GM10847 (cell line): ENCODE results near the gene ST6GALNAC6.

Source experiments
- POLR2A ChIP-seq: IDR thresholded peaks from 2 replicates; pipeline ENCODE4 v1.6.1; 2011; ENCODE audit not compliant: insufficient read length; ENCODE audit errors: extremely low read depth

The ST6GALNAC6 gene

GRCh38 chr9:127937388-127938297, 38.2 kb upstream of the ST6GALNAC6 start, which contains the start of gene DPM2:
Gene DPM2 (minus strand): TSS chr9:127937854. CDS start chr9:127937820, 34 bp downstream.
- TF ChIP-seq POLR2A, result peak; percentile 76

GRCh38 chr9:127937056-127937387, 37.6 kb upstream of the ST6GALNAC6 start:
- no peak for TF ChIP-seq POLR2A

- no peak for TF ChIP-seq POLR2A
Measured at GRCh38 chr9:127936347-127936852, 37.0 kb upstream of the ST6GALNAC6 start.

GRCh38 chr9:127935765-127936221, 36.4 kb upstream of the ST6GALNAC6 start:
- no peak for TF ChIP-seq POLR2A

- TF ChIP-seq POLR2A, result no peak
Measured at GRCh38 chr9:127934986-127935385, 35.6 kb upstream of the ST6GALNAC6 start.

DNA sequence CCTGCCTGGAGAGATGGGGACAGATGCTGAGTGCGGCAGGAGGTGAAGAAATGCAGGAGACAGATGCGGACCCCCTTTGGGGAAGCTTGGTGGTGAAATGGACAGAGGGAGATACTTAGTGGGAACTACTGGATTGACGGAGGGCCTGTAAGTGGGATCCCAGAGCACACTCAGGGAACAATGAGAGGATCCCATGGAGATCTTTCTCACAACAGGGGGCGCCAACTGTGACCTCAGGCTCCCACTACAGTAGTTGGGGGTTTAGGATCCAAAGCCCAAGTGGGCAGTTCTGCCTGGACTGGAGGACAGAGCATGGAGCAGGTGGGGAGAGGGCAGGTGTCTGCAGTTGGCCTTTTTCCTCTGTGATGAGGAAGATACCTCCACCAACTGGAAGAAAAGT, 34.8 kb upstream of the ST6GALNAC6 start:
- no peak for TF ChIP-seq POLR2A

DNA sequence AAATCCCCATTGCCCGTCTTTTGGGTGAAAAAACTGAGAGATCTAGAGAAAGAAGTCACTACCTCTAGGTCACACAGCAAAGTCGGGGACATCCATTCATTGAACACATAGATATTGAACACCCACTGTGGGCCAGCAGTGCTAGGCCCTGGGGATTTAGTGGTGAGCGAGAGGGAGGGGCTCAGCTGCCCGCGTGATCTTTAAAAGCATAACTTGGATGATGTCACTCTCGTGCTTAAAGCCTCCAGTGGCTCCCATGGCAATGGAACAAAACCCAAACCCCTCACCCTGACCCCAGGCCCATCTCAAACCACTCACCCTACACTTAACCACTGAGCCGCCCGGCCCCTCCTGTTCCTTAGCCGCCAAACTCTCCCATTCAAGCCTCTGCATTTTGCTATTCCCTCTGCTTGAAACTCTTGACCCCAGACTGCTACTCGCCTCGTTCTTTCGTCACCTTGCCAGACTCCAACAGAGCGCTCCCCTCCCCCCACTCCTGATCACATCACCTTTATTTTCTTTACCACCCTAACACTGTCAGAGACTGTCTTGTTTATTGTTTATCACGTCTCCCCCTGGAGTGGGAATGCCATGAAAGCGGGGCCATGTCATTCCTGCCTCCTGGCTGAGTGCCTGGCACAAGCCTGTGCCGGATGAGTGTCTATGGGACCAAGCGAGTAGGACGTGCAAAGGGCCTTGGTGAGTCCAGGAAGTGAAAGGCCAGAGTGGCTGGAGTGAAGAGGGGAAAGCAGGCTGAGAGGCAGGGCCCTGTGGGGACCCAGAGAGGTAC, 31.9 kb upstream of the ST6GALNAC6 start:
- TF ChIP-seq POLR2A, result no peak

DNA sequence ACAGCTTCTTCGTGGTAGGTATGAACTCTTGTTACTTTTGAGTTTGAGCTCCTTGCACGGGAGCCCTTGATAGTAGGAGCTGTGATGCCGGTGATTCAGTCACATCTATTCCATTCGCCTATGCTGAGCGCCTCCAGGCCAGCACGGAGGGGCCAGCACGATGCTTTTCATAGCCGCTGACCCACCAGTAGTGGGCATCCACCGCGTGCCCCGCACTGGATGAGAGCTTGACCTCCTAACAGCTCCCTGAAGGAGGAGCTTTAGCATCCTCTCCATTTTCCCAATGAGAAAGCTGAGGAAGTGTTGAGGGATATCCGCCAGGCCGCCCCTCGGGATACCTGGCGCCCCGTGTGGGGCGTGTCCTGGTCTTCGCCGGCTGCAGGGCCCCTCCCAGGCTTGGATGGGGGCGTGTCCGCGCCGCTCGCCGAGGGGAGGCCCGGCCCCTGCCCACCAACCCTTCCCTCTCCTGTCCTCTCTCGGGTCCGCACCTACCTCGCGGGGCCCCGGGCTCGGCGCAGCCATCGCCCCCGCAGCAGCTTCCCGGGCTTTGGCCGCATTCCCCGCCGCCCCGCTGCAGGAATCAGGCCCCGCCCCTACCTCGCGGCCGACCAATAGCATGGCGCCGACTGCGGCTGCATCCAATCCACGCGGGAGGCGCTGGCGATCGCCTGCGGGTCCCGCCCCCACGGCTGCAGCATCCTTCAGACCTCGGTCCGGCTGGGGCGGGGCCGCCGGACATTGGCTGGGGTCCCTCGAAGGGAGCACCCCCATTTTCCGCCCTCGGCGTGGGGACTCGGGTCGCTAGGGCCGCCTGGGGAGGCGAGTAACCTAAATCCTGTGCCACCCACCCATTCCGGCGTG, 31.1 kb upstream of the ST6GALNAC6 start, which contains the start of gene PIP5KL1:
Gene PIP5KL1, minus strand, starts transcription at position 547 of the 861 bp plus-strand sequence. Its CDS starts 25 bp downstream, at position 522.
- no peak for TF ChIP-seq POLR2A

DNA sequence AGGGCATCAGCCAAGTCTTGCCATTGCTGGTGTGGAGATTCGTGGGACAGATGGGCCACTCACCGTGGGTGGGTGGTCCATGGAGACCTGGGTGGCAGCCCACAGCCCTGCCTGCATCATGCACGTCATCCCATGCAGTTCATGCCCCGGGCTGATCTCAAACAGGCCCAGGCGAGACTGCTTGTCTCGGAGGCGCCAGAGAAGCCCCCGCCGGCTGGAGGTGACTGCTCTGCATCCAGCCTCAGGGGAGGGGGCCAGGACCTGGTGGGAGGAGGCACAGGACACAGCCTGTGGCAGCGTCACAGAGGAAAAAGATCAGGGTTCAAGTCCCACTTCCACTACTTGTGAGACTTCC, 30.2 kb upstream of the ST6GALNAC6 start:
- no peak for TF ChIP-seq POLR2A

DNA sequence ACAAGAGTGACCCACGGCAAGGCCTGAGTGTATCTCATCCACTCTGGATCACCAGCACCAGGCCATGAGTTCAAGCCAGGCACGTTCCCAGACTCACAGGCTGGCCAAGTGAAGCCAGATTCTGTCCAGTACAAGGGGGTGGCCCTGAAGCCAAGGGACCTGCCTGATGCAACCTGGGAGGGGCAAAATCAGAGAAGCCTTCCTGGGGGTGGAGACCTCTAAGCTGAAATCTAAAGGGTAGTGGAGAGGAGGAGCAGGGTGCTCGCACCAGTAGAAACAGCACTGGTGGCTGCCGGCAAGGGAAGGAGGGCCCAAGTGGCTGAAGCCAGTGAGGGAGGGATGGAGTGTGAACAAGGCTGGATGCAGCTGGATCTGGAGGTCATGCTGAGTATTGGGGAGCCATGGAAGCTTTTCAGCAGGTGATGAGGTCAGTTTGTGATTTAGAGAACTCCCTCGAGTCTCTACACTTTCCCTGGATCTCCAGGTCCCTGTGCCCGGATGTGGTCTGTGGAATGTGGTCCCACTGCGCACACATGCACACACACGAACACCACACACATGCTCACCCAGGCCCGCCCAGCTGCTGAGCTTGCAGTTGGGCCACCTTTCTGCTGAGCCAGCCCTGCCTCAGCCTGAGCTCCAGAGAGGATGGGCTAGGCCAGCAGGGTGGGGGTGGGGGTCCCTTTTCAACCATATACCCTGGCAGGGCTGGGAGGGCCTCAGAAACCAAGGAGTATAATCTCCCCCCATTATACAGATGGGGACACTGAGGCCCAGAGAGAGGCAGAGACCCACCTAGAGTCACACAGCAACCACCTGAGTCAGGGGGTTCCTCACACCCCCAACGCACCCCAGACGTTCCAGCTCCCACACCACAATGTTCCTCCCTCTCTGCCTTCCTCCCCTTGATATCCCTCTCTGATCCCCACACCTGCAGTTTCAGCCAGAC, 29.5 kb upstream of the ST6GALNAC6 start:
- TF ChIP-seq POLR2A, result no peak

DNA sequence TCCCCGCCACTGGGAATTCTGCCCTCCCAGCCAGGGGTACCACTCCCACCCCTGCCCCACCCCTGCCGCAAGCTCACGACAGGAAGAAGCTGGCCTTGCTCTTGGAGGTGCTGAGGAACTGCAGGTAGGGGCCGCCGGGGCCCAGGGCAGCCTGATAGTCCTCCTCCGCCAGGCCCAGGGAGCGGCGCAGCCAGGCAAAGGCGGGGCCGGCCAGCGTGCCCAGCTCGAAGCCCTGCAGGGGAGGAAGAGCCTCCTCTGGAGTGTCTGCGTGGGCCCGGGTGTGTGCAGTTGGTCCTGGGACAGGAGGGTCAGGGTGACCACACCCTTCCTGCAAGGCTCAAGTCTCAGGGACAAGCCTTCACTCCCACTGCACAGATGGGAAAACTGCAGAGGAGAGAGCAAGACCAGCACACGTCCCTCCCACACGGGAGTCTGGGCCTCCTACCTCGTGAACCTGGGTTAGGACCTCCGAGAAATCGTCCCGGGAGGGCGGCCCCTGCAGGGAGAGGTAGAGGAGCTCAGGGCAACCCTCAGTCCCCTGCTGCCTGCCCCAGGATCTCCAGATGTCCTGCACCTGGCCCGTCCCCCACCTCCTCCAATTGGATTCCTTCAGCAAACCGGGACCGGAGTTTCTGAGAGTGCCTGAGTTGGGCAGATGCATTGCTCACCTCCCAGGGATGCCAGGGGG, 28.7 kb upstream of the ST6GALNAC6 start:
- no peak for TF ChIP-seq POLR2A

DNA sequence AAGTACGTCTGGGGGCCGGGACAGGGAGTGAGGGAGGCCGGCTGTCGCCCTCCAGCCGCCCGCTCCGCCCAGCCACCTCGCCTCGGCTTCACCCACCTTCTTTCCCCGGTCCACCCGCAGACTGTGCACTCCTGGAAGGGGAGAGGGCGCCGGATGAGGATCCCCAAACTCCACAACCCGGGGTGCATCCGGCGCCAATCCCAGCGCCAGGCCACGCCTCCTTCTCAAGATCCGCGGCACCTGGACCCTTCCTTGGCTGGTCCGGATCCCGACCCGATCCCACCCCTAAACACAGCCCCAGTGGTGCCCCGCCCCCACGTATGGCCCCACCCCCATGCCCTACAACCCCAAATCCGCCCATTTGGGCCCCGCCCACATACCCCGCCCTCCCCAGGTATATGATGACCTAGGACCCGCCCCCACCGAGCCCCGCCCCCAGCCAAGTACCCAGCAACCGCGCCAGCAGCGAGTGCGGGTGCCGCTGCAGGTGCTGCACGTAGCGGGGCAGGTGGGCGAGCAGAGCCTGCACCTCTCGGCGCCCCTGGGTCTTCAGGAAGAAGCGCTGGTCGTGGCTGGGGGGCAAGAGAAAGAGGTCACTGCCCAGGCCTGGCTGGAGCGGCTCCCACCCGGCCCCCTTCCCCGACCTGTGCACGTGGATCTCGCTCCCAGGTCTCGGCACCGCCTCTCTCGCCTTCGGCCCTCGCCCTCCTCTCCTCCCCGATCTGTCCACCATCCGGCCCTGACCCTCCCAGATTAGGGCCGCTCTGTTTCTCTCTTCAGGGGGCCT, 28.0 kb upstream of the ST6GALNAC6 start:
- no peak for TF ChIP-seq POLR2A

DNA sequence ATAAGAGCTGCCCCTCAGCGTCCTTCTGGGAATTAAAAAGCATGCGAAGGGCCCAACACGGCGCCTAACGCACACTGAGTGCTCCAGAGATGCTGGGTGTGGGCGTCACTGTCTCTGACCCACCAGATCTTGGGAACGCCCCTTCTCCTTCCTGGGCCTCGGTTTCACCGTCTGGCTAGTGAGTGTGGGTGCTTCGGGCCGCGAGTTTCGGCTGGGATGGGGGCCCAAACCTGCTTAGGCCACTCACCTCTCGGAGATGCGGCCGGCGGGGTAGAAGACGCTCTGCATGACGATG, 27.4 kb upstream of the ST6GALNAC6 start:
- no peak for TF ChIP-seq POLR2A
